PC-3 (cell line): ENCODE data around the gene JADE3. TPM values are rescaled to one million over a fixed set of nuclear protein-coding genes. Genes with fewer than 3 reads are reported as not detected.

Experiments
- ATAC-seq: fragments of 200-7000 bp; cut with Tn5 transposase; 2 replicates; pipeline ENCODE4 v1.9.1; 2020; ENCODE audit warnings: mild to moderate bottlenecking, moderate library complexity
- BruUV-seq: library from RNA; stranded (reverse); fragments of 400-500 nt; replicated peaks from 2 replicates; lab custom pipeline; 2021; lab: Mats Ljungman, UMichigan
- CTCF ChIA-PET: fragments of 300-600 bp; sonication (Branson Sonifier 250); formaldehyde crosslinking; loops from one replicate; lab custom pipeline; 2022; ENCODE audit warnings: antibody characterized with exemption; lab: Charles Lee
- POLR2A ChIA-PET: fragments of 300-600 bp; sonication (Branson Sonifier 250); formaldehyde crosslinking; loops from one replicate; lab custom pipeline; 2022; ENCODE audit warnings: antibody characterized with exemption; ENCODE audit not compliant: unreplicated experiment; lab: Charles Lee
- DNase-seq: peaks from one replicate; pipeline ENCODE4 v3.0.0-alpha.2; 2015
- H2AFZ ChIP-seq: fragments of 300-600 bp; sonication (generic); 2 replicates; pipeline ENCODE4 v1.6.0; 2016; ENCODE audit warnings: antibody characterized with exemption, low read length
- H3F3A ChIP-seq: fragments of 300-600 bp; sonication (generic); one replicate; pipeline ENCODE4 v1.6.0; 2017; ENCODE audit warnings: antibody characterized with exemption, low read length, control low read depth, mild to moderate bottlenecking; ENCODE audit not compliant: unreplicated experiment
- H3K27ac ChIP-seq: fragments of 300-600 bp; sonication (generic); 2 replicates; pipeline ENCODE4 v1.5.1; 2016; ENCODE audit warnings: mild to moderate bottlenecking, low read length
- H3K27me3 ChIP-seq: fragments of 300-600 bp; sonication (generic); 2 replicates; pipeline ENCODE4 v1.6.1; 2016; ENCODE audit warnings: low read length, mixed read lengths
- H3K36me3 ChIP-seq: fragments of 300-600 bp; sonication (generic); 2 replicates; pipeline ENCODE4 v1.6.1; 2016; ENCODE audit warnings: low read depth, mixed run types, low read length, mixed read lengths
- H3K4me1 ChIP-seq: fragments of 300-600 bp; sonication (generic); 2 replicates; pipeline ENCODE4 v1.5.1; 2016; ENCODE audit warnings: low read length; ENCODE audit not compliant: insufficient read depth
- H3K4me2 ChIP-seq: fragments of 300-600 bp; sonication (generic); 2 replicates; pipeline ENCODE4 v1.6.0; 2016; ENCODE audit warnings: low read length
- H3K4me3 ChIP-seq: fragments of 300-600 bp; sonication (generic); 2 replicates; pipeline ENCODE4 v1.5.1; 2016; ENCODE audit warnings: mild to moderate bottlenecking, low read length, mixed read lengths
- H3K79me2 ChIP-seq: fragments of 300-600 bp; sonication (generic); 2 replicates; pipeline ENCODE4 v1.6.1; 2017; ENCODE audit warnings: low read length, mixed read lengths
- H3K9ac ChIP-seq: fragments of 300-600 bp; sonication (generic); 2 replicates; pipeline ENCODE4 v1.6.0; 2016; ENCODE audit warnings: mild to moderate bottlenecking, low read length
- H3K9me2 ChIP-seq: fragments of 300-600 bp; sonication (generic); replicated peaks from 2 replicates; pipeline ENCODE4 v1.6.1; 2016; ENCODE audit warnings: mixed run types, low read length, mixed read lengths
- H3K9me3 ChIP-seq: fragments of 300-600 bp; sonication (generic); 2 replicates; pipeline ENCODE4 v1.6.1; 2016; ENCODE audit warnings: low read length, mixed read lengths
- H4K20me1 ChIP-seq: fragments of 300-600 bp; sonication (generic); 2 replicates; pipeline ENCODE4 v1.6.1; 2016; ENCODE audit warnings: low read length, mixed read lengths
- EZH2 ChIP-seq: fragments of 300-600 bp; sonication (generic); IDR thresholded peaks from one replicate; pipeline ENCODE4 v1.6.1; 2017; ENCODE audit warnings: antibody characterized with exemption, mild to moderate bottlenecking, low read length; ENCODE audit not compliant: unreplicated experiment
- EZH2phosphoT487 ChIP-seq: fragments of 300-600 bp; sonication (generic); IDR thresholded peaks from 2 replicates; pipeline ENCODE4 v1.6.1; 2018; ENCODE audit warnings: mild to moderate bottlenecking, antibody characterized with exemption, low read length, borderline replicate concordance
- intact Hi-C: fragments of 100-400 bp; cut with micrococcal nuclease; formaldehyde crosslinking; loops from 2 replicates; pipeline ENCODE4 v1.9.0; 2023
- total RNA-seq: library from RNA; depleted of rRNA; stranded (reverse); fragments of >200 nt; gene quantifications from 2 replicates; pipeline ENCODE4 v1.2.3, GENCODE V29; 2014
- TF ChIP-seq, protein P1 (sequence below): fragments of 300-600 bp; sonication (generic); conservative IDR thresholded peaks from 2 replicates; pipeline ENCODE4 v1.5.1; 2017; ENCODE audit warnings: antibody characterized with exemption, low read depth, mild to moderate bottlenecking, low read length

Gene JADE3
- total RNA-seq, 1 experiment from 2014 or later: 7.1 TPM

DNA sequence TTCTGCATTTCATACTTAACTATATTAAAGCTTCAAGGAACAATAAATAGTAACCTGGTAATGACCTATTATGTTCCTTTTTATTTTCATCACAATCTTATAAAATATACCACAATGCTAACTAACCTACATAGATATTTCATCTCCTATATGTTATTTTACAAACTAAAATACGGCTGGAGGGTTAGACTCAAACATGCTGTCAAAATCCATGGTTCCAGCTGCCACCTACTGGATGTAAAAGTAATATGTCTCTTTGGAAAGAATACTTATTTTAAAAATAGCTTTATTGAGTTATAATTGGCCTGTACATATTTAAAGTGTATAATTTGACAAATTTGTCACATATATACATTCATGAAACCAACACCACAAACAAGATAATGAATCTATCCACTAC is 181.0 kb downstream of the JADE3 start:
- no peaks in the 10 kb centered on the region for H3K9me3 ChIP-seq
- no peaks in the 10 kb centered on the region for H3K9me2 ChIP-seq
- ChIA-PET POLR2A (no interaction called here), CTCF (interaction anchor here (0.6 to 1.1 kb wide), 8 partner anchors 26 to 442 kb away, joined by 3 to 5 read pairs (median 3); partner anchors contain the start of gene RBM10)
- no peak overlapping the region for H3K4me3 ChIP-seq
- H3K4me2 ChIP-seq: no peak overlapping the region
- no peaks in the 10 kb centered on the region for H3K79me2 ChIP-seq
- ATAC-seq: no peak
- no peaks in the 10 kb centered on the region for H3F3A ChIP-seq
- H3K27ac ChIP-seq: no peak overlapping the region
- no peak overlapping the region for H3K9ac ChIP-seq
- DNase-seq: peak; percentile 54
- no peaks in the 10 kb centered on the region for H3K36me3 ChIP-seq
- no peaks in the 10 kb centered on the region for H4K20me1 ChIP-seq
- TF ChIP-seq, protein P1, sequence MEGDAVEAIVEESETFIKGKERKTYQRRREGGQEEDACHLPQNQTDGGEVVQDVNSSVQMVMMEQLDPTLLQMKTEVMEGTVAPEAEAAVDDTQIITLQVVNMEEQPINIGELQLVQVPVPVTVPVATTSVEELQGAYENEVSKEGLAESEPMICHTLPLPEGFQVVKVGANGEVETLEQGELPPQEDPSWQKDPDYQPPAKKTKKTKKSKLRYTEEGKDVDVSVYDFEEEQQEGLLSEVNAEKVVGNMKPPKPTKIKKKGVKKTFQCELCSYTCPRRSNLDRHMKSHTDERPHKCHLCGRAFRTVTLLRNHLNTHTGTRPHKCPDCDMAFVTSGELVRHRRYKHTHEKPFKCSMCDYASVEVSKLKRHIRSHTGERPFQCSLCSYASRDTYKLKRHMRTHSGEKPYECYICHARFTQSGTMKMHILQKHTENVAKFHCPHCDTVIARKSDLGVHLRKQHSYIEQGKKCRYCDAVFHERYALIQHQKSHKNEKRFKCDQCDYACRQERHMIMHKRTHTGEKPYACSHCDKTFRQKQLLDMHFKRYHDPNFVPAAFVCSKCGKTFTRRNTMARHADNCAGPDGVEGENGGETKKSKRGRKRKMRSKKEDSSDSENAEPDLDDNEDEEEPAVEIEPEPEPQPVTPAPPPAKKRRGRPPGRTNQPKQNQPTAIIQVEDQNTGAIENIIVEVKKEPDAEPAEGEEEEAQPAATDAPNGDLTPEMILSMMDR: peak; percentile 69
- no peak for TF ChIP-seq EZH2phosphoT487
- intact Hi-C loops: loop anchor here (1.0 to 5.0 kb wide), 5 partner anchors 46 to 290 kb away; no protein-coding TSS in a partner anchor
- no peaks in the 10 kb centered on the region for H3K27me3 ChIP-seq
- peak overlapping the region; percentile 24; the same call in 1 of the 2 replicates for H2AFZ ChIP-seq
- no peaks in the 10 kb centered on the region for H3K4me1 ChIP-seq
- BruUV-seq: no TSS peak

DNA sequence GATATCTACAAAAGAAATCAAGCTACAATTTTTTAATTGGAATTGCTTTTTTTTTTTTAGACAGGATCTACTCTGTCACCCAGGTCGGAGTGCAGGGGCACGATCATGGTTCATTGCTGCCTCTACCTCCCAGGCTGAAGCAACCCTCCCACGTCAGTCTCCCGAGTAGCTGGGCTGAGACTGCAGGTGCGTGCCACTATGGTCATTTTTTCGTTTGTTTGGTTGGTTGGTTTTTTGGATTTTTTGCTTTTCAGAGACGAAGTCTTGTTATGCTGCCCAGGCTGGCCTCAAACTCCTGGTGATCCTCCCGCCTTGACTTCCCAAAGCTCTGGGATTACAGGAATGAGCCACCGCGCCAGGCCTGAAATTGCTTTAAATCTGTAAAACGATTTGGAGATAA is 181.6 kb downstream of the JADE3 start:
- Histone ChIP-seq H3F3A (no peaks in the 10 kb centered on the region), H3K27me3 (no peaks in the 10 kb centered on the region), H3K27ac (no peak overlapping the region), H3K79me2 (no peaks in the 10 kb centered on the region), H3K4me3 (no peak overlapping the region), H3K9me2 (no peaks in the 10 kb centered on the region), H3K36me3 (no peaks in the 10 kb centered on the region), H4K20me1 (no peaks in the 10 kb centered on the region), H3K9me3 (no peaks in the 10 kb centered on the region), H3K4me1 (no peaks in the 10 kb centered on the region), H3K4me2 (no peak overlapping the region), H3K9ac (no peak overlapping the region), H2AFZ (no peak overlapping the region)
- TF ChIP-seq EZH2phosphoT487: no peak
- TF ChIP-seq, protein P1: no peak
- no peak for TF ChIP-seq EZH2
- intact Hi-C loops: loop anchor here (1.0 to 5.0 kb wide), 5 partner anchors 47 to 291 kb away; no protein-coding TSS in a partner anchor
- POLR2A ChIA-PET: no interaction called here
- CTCF ChIA-PET: interaction anchor here (0.6 to 1.1 kb wide), 7 partner anchors 25 to 443 kb away, joined by 3 to 5 read pairs (median 3); partner anchors contain the start of gene RBM10
- DNase-seq (no peak), ATAC-seq (no peak)
- no TSS peak for BruUV-seq

DNA sequence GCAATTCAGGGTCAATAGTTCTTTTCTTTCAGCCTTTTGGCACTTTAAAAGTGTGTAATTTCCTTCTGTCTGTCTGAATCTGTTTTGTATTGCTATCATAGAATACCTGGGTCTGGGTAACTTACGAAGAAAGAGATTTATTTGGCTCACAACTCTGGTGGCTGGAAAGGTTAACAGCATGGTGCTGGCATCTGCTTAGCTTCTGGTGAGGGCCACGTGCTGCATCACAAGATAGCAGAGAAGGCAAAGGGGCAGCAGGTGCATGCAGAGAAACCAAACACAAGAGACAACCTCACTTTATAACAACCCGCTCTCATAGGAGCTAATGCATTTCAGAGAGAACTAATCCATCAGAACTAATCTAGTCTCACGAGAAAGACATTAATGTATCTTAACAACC is 184.8 kb downstream of the JADE3 start:
- no peak overlapping the region for H3K27ac ChIP-seq
- H4K20me1 ChIP-seq: no peaks in the 10 kb centered on the region
- H3K9me2 ChIP-seq: no peaks in the 10 kb centered on the region
- no peaks in the 10 kb centered on the region for H3K9me3 ChIP-seq
- BruUV-seq: no TSS peak
- H3K9ac ChIP-seq: no peak overlapping the region
- ChIA-PET POLR2A (no interaction called here), CTCF (no interaction called here)
- H3K79me2 ChIP-seq: no peaks in the 10 kb centered on the region
- DNase-seq (no peak), ATAC-seq (no peak)
- intact Hi-C loops: no loop called here
- no peaks in the 10 kb centered on the region for H3K27me3 ChIP-seq
- no peaks in the 10 kb centered on the region for H3K4me1 ChIP-seq
- TF ChIP-seq EZH2 (no peak), EZH2phosphoT487 (no peak)
- TF ChIP-seq, protein P1: no peak
- no peaks in the 10 kb centered on the region for H3K36me3 ChIP-seq
- H3K4me3 ChIP-seq: no peak overlapping the region
- no peak overlapping the region for H2AFZ ChIP-seq
- H3F3A ChIP-seq: no peaks in the 10 kb centered on the region
- H3K4me2 ChIP-seq: no peak overlapping the region
